ENCODE results near the gene CACNA1C.

GRCh38 chr12:2082321-2082720, 29.5 kb downstream of the CACNA1C start:
- TF ChIP-seq CTCF (IDR thresholded peaks at IDR 0.05) (no peak), POLR2A (IDR thresholded peaks at IDR 0.05) (no peak)
